ENCODE results near the gene MOXD1.

The MOXD1 gene

DNA sequence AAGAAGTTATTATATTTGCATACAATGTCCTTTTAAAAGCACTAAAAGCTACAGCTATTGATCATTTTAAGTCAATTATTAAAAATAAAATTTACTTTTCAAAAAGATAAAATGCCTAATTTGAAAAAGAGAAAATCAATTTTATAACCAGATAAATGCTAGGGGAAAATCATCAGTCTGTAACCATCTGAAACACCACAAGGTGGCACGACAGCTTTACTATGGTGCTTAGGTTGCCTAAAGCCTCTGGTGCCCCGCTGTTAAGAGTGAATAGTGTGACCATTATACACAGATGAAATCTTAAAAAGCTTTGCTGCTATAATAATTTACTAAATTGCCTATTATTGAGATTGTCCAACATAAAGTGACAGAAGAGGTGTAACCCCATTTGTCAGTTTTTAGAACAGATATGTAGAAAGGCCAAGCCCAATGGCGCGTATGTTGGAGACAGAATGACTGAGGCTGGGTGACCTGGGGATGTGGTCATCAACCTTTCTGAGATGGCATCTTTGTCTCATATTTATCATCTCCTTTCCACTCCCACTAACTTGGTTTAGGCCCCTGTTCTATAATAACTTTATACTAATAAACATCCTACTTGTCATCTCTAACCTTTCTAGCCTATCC, 100.8 kb downstream of the MOXD1 start:
- no peaks in the 10 kb centered on the region for H3K79me2 ChIP-seq (ENCODE audit: insufficient read depth, low read depth)
- no peak overlapping the region for H3K4me3 ChIP-seq (IDR thresholded peaks at IDR 0.05; ENCODE audit: insufficient read depth, low read depth, low read length)
- no peaks in the 10 kb centered on the region for H3K4me1 ChIP-seq (ENCODE audit: low read depth, poor library complexity, severe bottlenecking)
- H3K36me3 ChIP-seq (ENCODE audit: insufficient read depth), result no peaks in the 10 kb centered on the region
- H3K9ac ChIP-seq, result no peak overlapping the region
- TF ChIP-seq, protein P1, sequence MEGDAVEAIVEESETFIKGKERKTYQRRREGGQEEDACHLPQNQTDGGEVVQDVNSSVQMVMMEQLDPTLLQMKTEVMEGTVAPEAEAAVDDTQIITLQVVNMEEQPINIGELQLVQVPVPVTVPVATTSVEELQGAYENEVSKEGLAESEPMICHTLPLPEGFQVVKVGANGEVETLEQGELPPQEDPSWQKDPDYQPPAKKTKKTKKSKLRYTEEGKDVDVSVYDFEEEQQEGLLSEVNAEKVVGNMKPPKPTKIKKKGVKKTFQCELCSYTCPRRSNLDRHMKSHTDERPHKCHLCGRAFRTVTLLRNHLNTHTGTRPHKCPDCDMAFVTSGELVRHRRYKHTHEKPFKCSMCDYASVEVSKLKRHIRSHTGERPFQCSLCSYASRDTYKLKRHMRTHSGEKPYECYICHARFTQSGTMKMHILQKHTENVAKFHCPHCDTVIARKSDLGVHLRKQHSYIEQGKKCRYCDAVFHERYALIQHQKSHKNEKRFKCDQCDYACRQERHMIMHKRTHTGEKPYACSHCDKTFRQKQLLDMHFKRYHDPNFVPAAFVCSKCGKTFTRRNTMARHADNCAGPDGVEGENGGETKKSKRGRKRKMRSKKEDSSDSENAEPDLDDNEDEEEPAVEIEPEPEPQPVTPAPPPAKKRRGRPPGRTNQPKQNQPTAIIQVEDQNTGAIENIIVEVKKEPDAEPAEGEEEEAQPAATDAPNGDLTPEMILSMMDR (conservative IDR thresholded peaks at IDR 0.05; ENCODE audit: low read depth, low read length), result peak; percentile 75
- no peak overlapping the region for H3K27ac ChIP-seq
- H3K27me3 ChIP-seq (ENCODE audit: insufficient read depth, low read depth), result no peaks in the 10 kb centered on the region
- H4K20me1 ChIP-seq (ENCODE audit: insufficient read depth), result no peaks in the 10 kb centered on the region
- no peak overlapping the region for H2AFZ ChIP-seq (ENCODE audit: low read depth)
- H3K4me2 ChIP-seq, result no peak overlapping the region

DNA sequence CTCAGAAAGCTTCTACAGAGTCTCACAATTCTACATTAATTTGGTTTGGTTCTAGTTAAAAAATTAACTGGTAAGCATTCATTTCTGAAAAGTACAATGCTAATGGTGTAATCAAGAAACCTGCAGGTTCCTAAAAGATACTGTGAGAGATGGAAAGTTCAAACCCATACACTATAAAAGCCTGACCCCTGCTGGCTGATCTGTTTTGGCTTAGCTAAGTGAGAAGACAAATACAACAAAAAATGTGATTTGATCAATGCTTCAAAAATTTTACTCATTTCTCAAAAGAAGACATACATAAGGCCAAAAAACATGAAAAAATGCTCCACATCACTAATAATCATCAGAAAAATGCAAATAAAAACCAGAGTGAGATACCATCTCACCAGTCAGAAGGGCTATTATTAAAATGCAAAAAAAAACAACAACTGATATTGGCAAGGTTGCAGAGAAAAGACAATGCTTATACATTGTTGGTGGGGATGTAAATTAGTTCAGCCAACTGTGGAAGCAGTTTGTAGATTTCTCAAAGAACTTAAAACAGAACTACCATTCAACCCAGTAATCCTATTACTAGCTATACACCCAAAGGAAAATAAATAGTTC, 102.8 kb downstream of the MOXD1 start:
- H3K4me2 ChIP-seq, result no peak overlapping the region

DNA sequence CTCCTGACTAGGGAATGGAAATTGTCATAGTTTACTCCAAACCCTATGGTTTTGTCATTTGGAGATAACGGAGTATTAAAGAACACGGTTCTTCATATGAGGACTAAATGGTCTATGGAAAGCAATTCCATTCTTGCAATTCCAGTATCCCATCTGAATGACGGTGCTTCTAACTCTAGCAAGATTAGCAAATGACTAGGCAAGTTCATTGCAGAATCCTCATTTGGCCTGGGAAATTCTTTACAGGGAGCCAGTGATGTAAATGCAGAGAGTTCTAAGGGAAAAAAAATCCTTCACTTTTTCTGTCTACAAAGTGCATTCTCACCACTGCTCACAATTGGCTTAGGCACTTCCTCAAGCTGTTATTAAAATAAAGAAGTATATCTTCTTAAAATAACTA, 111.5 kb downstream of the MOXD1 start:
- Histone ChIP-seq H3K27ac (no peak overlapping the region), H3K9ac (no peak overlapping the region), H3K79me2 (ENCODE audit: insufficient read depth, low read depth) (no peaks in the 10 kb centered on the region), H3K36me3 (ENCODE audit: insufficient read depth) (no peaks in the 10 kb centered on the region), H3K4me1 (ENCODE audit: low read depth, poor library complexity, severe bottlenecking) (no peaks in the 10 kb centered on the region), H2AFZ (ENCODE audit: low read depth) (no peak overlapping the region), H3K4me2 (no peak overlapping the region), H3K27me3 (ENCODE audit: insufficient read depth, low read depth) (no peaks in the 10 kb centered on the region), H4K20me1 (ENCODE audit: insufficient read depth) (no peaks in the 10 kb centered on the region), H3K4me3 (IDR thresholded peaks at IDR 0.05; ENCODE audit: insufficient read depth, low read depth, low read length) (no peak overlapping the region)
- TF ChIP-seq, protein P1 (conservative IDR thresholded peaks at IDR 0.05; ENCODE audit: low read depth, low read length), result no peak

More for the DNA sequence above, 102.8 kb downstream of the MOXD1 start:
- TF ChIP-seq, protein P1 (conservative IDR thresholded peaks at IDR 0.05; ENCODE audit: low read depth, low read length), result peak; percentile 53
- Histone ChIP-seq H3K4me1 (ENCODE audit: low read depth, poor library complexity, severe bottlenecking) (no peaks in the 10 kb centered on the region), H3K9ac (no peak overlapping the region), H3K36me3 (ENCODE audit: insufficient read depth) (no peaks in the 10 kb centered on the region), H3K27me3 (ENCODE audit: insufficient read depth, low read depth) (no peaks in the 10 kb centered on the region), H3K4me3 (IDR thresholded peaks at IDR 0.05; ENCODE audit: insufficient read depth, low read depth, low read length) (no peak overlapping the region), H3K27ac (no peak overlapping the region), H3K79me2 (ENCODE audit: insufficient read depth, low read depth) (no peaks in the 10 kb centered on the region), H2AFZ (ENCODE audit: low read depth) (no peak overlapping the region), H4K20me1 (ENCODE audit: insufficient read depth) (no peaks in the 10 kb centered on the region)

DNA sequence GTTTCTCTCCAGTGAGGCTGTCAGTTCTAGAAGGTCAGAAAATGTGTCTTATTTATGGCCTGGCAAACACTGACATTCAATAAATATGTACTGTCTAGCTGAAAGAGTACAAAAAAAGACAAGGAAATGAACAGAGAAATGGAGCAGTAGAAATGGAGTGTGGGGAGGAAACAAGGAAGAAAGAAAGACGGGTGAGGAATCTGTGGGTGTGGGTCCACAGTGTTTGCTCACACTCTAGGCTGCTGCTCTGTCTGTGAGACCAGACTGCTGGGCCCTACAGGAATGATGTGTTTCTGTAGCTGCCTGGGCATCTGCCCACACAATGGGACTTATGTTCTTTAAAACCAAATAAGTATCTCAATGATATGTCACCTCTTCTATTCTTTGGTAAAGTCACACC, 114.2 kb downstream of the MOXD1 start:
- TF ChIP-seq, protein P1 (conservative IDR thresholded peaks at IDR 0.05; ENCODE audit: low read depth, low read length), result no peak
- no peak overlapping the region for H3K4me2 ChIP-seq
- no peaks in the 10 kb centered on the region for H3K4me1 ChIP-seq (ENCODE audit: low read depth, poor library complexity, severe bottlenecking)
- H3K36me3 ChIP-seq (ENCODE audit: insufficient read depth), result no peaks in the 10 kb centered on the region
- no peaks in the 10 kb centered on the region for H3K27me3 ChIP-seq (ENCODE audit: insufficient read depth, low read depth)
- H3K79me2 ChIP-seq (ENCODE audit: insufficient read depth, low read depth), result no peaks in the 10 kb centered on the region
- no peak overlapping the region for H2AFZ ChIP-seq (ENCODE audit: low read depth)
- no peak overlapping the region for H3K4me3 ChIP-seq (IDR thresholded peaks at IDR 0.05; ENCODE audit: insufficient read depth, low read depth, low read length)
- H3K27ac ChIP-seq, result no peak overlapping the region
- no peak overlapping the region for H3K9ac ChIP-seq
- no peaks in the 10 kb centered on the region for H4K20me1 ChIP-seq (ENCODE audit: insufficient read depth)
